ENCODE measurements around the gene SCYGR6. TPM values are rescaled to one million over a fixed set of nuclear protein-coding genes. Genes with fewer than 3 reads are reported as not detected.

Gene SCYGR6
- total RNA-seq, 2 donors from 2014 or later = not detected

- Histone ChIP-seq H3K27me3 (no peaks in the 10 kb centered on the region), H3K4me1 (no peaks in the 10 kb centered on the region), H3K27ac (no peak overlapping the region), H3K4me3 (no peak overlapping the region), H3K36me3 (no peaks in the 10 kb centered on the region), H3K9me3 (no peaks in the 10 kb centered on the region), H3K9ac (ENCODE audit: low read depth in 2 of 2, low read length in 2 of 2) (no peak overlapping the region)
- intact Hi-C loops (cut with DNase I) = no loop called here
- no peak for TF ChIP-seq CTCF (IDR thresholded peaks at IDR 0.05)
- DNase-seq = no peak
Observed at GRCh38 chr2:227710986-227711385, 13.6 kb downstream of the SCYGR6 start.

GRCh38 chr2:227707390-227707789, 17.2 kb downstream of the SCYGR6 start:
- no peak overlapping the region for H3K9ac ChIP-seq (ENCODE audit: low read depth in 2 of 2, low read length in 2 of 2)
- no peaks in the 10 kb centered on the region for H3K27me3 ChIP-seq
- H3K4me1 ChIP-seq = no peaks in the 10 kb centered on the region
- no peak for TF ChIP-seq CTCF (IDR thresholded peaks at IDR 0.05)
- no peak for DNase-seq
- H3K9me3 ChIP-seq = no peaks in the 10 kb centered on the region
- no peaks in the 10 kb centered on the region for H3K36me3 ChIP-seq
- H3K27ac ChIP-seq = no peak overlapping the region
- intact Hi-C loops (cut with DNase I) = no loop called here
- H3K4me3 ChIP-seq = no peak overlapping the region

DNA sequence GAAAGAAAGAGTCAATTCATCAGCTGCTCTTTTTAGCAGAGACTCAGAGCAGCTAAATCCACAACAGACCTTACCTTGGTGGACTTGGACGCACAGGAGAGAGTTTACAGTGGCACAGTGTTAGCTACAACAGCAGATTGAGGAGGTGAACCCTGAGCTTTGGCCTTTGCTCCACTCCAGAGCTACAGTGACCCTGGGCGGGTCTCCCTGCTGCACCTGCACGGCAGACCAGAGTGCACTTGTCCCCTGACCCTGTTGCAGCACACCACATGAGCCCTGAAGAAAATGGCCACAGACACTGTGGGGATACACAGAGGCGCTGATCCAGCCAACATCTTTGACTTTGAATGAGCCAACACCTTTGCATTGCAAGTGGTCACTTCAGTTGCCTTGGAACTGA, 17.7 kb downstream of the SCYGR6 start:
- Histone ChIP-seq H3K4me3 (no peak overlapping the region), H3K36me3 (no peaks in the 10 kb centered on the region), H3K27ac (no peak overlapping the region)

DNA sequence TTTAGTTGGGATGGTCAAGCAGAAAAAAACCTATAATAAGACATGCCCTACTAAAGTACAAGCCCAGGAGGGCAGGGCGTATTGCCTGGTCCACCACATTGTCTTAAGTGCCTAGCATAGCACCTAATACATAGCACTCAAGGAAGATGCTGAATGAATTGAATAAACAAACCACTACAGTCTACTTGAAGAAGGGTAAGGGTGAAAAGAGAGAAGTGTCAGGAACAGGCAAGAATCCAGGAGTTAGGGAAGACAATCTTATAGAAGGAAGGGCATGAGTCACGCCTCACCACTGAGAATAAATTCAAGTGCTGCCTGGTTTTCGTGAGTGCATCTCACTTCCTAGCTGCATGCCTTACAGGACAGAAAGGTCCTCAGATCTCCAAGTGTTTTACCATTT, 20.6 kb downstream of the SCYGR6 start:
- Histone ChIP-seq H3K27ac (no peak overlapping the region), H3K4me1 (no peaks in the 10 kb centered on the region), H3K4me3 (no peak overlapping the region), H3K9ac (ENCODE audit: low read depth in 2 of 2, low read length in 2 of 2) (no peak overlapping the region), H3K36me3 (no peaks in the 10 kb centered on the region), H3K27me3 (no peaks in the 10 kb centered on the region), H3K9me3 (no peaks in the 10 kb centered on the region)
- intact Hi-C loops (cut with DNase I) = no loop called here
- TF ChIP-seq CTCF (IDR thresholded peaks at IDR 0.05) = no peak
- no peak for DNase-seq

More for the DNA sequence above, 17.7 kb downstream of the SCYGR6 start:
- DNase-seq = peak; percentile 59
- Histone ChIP-seq H3K4me1 (no peaks in the 10 kb centered on the region), H3K27me3 (no peaks in the 10 kb centered on the region), H3K9me3 (no peaks in the 10 kb centered on the region), H3K9ac (ENCODE audit: low read depth in 2 of 2, low read length in 2 of 2) (no peak overlapping the region)
- intact Hi-C loops (cut with DNase I) = no loop called here
- no peak for TF ChIP-seq CTCF (IDR thresholded peaks at IDR 0.05)

DNA sequence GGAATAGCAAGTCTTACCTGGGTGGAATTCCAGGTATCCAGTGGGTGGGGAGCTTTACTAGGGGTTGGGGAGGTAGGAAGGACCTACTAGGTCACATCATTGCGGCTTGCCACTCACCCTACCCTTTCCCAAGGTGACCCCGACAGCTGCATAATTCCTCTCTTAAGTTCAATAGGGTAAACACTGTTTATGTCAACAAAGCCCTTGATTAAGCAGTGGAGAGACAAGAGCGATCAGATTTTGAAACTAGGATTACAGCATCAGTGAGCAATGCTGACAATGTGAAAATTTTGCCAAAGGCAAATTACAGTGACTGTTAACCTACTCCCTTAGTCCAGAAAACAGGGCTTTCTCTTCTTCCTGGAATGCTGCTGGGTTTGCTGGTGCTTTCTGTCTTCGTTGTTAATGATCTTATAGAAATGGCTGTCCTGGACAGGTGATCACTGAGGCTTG, 21.3 kb downstream of the SCYGR6 start:
- Histone ChIP-seq H3K27me3 (no peaks in the 10 kb centered on the region), H3K36me3 (no peaks in the 10 kb centered on the region), H3K27ac (no peak overlapping the region), H3K4me1 (no peaks in the 10 kb centered on the region), H3K9me3 (no peaks in the 10 kb centered on the region), H3K4me3 (no peak overlapping the region), H3K9ac (ENCODE audit: low read depth in 2 of 2, low read length in 2 of 2) (no peak overlapping the region)
- intact Hi-C loops (cut with DNase I) = no loop called here
- no peak for DNase-seq
- no peak for TF ChIP-seq CTCF (IDR thresholded peaks at IDR 0.05)

DNA sequence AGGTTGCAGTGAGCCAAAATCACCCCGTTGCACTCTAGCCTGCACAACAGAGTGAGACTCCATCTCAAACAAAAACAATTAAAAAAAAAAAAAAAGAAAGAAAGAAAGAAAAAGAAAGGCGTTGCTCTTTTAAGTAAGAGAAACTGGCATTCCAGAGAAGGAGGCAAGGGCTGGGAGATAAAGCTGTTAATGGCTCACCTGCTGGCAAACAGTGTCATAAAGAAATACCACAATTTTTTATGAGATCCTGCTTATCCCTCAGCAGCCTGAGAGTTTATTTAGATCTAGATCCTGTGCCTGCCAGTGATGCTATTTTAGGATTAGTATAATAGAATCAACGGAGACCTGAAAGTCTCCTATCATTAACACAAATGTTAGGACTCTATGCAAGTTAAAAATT, 23.0 kb downstream of the SCYGR6 start:
- H3K27ac ChIP-seq = no peak overlapping the region
- no peak for DNase-seq
- H3K9me3 ChIP-seq = no peaks in the 10 kb centered on the region
- H3K9ac ChIP-seq (ENCODE audit: low read depth in 2 of 2, low read length in 2 of 2) = no peak overlapping the region
- H3K4me1 ChIP-seq = no peaks in the 10 kb centered on the region
- intact Hi-C loops (cut with DNase I) = no loop called here
- H3K36me3 ChIP-seq = no peaks in the 10 kb centered on the region
- H3K27me3 ChIP-seq = no peaks in the 10 kb centered on the region
- TF ChIP-seq CTCF (IDR thresholded peaks at IDR 0.05) = no peak
- H3K4me3 ChIP-seq = no peak overlapping the region

Data from colonic mucosa (tissue), 4 donors.